Naive thymus-derived CD8-positive, alpha-beta T cell (primary cell): ENCODE data around the gene DNAAF5. TPM values are rescaled to one million over a fixed set of nuclear protein-coding genes. Genes with fewer than 3 reads are reported as not detected.
A peak's percentile ranks its signal among the peaks of the same experiment; 100 is the strongest.

ENCODE experiments used
- ATAC-seq, 2 donors: fragments of 150-1000 bp; cut with Tn5 transposase in 1 of 2; sonication (Bioruptor Pico), chemical (Tn5 transposase) in 1 of 2; 1 replicate in 1 of 2; 2 replicates in 1 of 2; pipeline ENCODE4 v1.10.0; 2021; ENCODE audit warnings: mild to moderate bottlenecking in 2 of 2, moderate library complexity in 2 of 2
- POLR2A ChIA-PET: fragments of 350-600 bp; sonication (Branson Sonifier 250); formaldehyde crosslinking; loops from one replicate; lab custom pipeline; 2021; ENCODE audit warnings: antibody characterized with exemption; lab: Charles Lee
- DNase-seq, 10 donors: peaks; one replicate each; pipeline versions ENCODE4 v3.0.0 to v3.0.0-alpha.2; 2020 to 2022
- H3K27ac Mint-ChIP-seq, 10 donors: one replicate each; pipeline ENCODE4 v1.8.0; 2020 to 2022; ENCODE audit warnings: mild to moderate bottlenecking in 10 of 10, mixed read lengths in 10 of 10, moderate library complexity in 4 of 10, inconsistent platforms in 1 of 10
- H3K27me3 Mint-ChIP-seq, 5 donors: one replicate each; pipeline ENCODE4 v1.8.0; 2021 to 2022; ENCODE audit warnings: mixed read lengths in 5 of 5
- H3K36me3 Mint-ChIP-seq, 3 donors: one replicate each; pipeline ENCODE4 v1.8.0; 2020 to 2022; ENCODE audit warnings: mixed read lengths in 3 of 3, mild to moderate bottlenecking in 2 of 3, inconsistent platforms in 1 of 3
- H3K4me1 Mint-ChIP-seq, 4 donors: one replicate each; pipeline ENCODE4 v1.8.0; 2021 to 2022; ENCODE audit warnings: mixed read lengths in 4 of 4
- H3K4me3 Mint-ChIP-seq, 10 donors: one replicate each; pipeline ENCODE4 v1.8.0; 2020 to 2022; ENCODE audit warnings: mild to moderate bottlenecking in 10 of 10, mixed read lengths in 10 of 10, moderate library complexity in 6 of 10, inconsistent platforms in 1 of 10
- H3K9me3 Mint-ChIP-seq, 9 donors: one replicate each; pipeline ENCODE4 v1.8.0; 2020 to 2022; ENCODE audit warnings: mixed read lengths in 9 of 9, mild to moderate bottlenecking in 3 of 9, inconsistent platforms in 1 of 9, moderate library complexity in 1 of 9
- polyA plus RNA-seq, 3 donors: library from polyadenylated mRNA; unstranded; fragments of 300-500 nt; fragmentation: Illumina TruSeq; gene quantifications; one replicate each; pipeline ENCODE4 v1.2.3, GENCODE V29; 2021
- total RNA-seq, 8 experiments: library from RNA in 2 of 8; stranded (reverse) in 2 of 8; gene quantifications; one replicate each; pipeline ENCODE4 v1.2.3 and lab custom pipeline; 2021 to 2026

The DNAAF5 gene
- total and polyA plus RNA-seq, 5 experiments from 2014 or later: 2.8 to 16.3 (median 4.6) TPM

GRCh38 chr7:767580-767940 is 41.1 kb downstream of the DNAAF5 start:
- H3K36me3 Mint-ChIP-seq: peaks cover 0 to 41% (median 10%) of the 10 kb centered on the region in 3 donors
- peak overlapping the region in 2 of 10 donors; percentile 8 to 25 for H3K27ac Mint-ChIP-seq
- H3K4me1 Mint-ChIP-seq: peaks cover 0 to 2% (median 0%) of the 10 kb centered on the region in 4 donors
- POLR2A ChIA-PET: no interaction called here
- H3K4me3 Mint-ChIP-seq: peak overlapping the region in 2 of 10 donors; percentile 55 to 70
- DNase-seq (no peak), ATAC-seq (no peak)
- no peaks in the 10 kb centered on the region for H3K27me3 Mint-ChIP-seq
- no peaks in the 10 kb centered on the region for H3K9me3 Mint-ChIP-seq

- Mint-ChIP-seq H3K27ac (peak overlapping the region in 2 of 10 donors; percentile 63 to 70), H3K4me1 (peaks cover 0 to 2% (median 0%) of the 10 kb centered on the region in 4 donors), H3K36me3 (peaks cover 0 to 38% (median 10%) of the 10 kb centered on the region in 3 donors), H3K9me3 (no peaks in the 10 kb centered on the region), H3K27me3 (no peaks in the 10 kb centered on the region), H3K4me3 (peak overlapping the region in 2 of 10 donors; percentile 68 to 76)
- DNase-seq (peak in 1 of 10 donors; percentile 26), ATAC-seq (peak in 1 of 2 donors; percentile 20)
- POLR2A ChIA-PET: no interaction called here
These were observed 41.6 kb downstream of the DNAAF5 start for GRCh38 chr7:767941-768731.

GRCh38 chr7:768881-769504 is 42.5 kb downstream of the DNAAF5 start:
- DNase-seq (peak in 2 of 10 donors; percentile 11 to 16), ATAC-seq (peak in 1 of 2 donors; percentile 30)
- Mint-ChIP-seq H3K9me3 (no peaks in the 10 kb centered on the region), H3K4me3 (no peak overlapping the region), H3K36me3 (peaks cover 0 to 32% (median 10%) of the 10 kb centered on the region in 3 donors), H3K4me1 (peaks cover 0 to 2% (median 0%) of the 10 kb centered on the region in 4 donors), H3K27me3 (no peaks in the 10 kb centered on the region), H3K27ac (no peak overlapping the region)
- POLR2A ChIA-PET: no interaction called here

- Mint-ChIP-seq H3K27ac (no peak overlapping the region), H3K36me3 (peaks cover 0 to 29% (median 7%) of the 10 kb centered on the region in 3 donors), H3K27me3 (no peaks in the 10 kb centered on the region), H3K4me1 (peaks cover 0 to 2% (median 0%) of the 10 kb centered on the region in 4 donors), H3K4me3 (no peak overlapping the region), H3K9me3 (no peaks in the 10 kb centered on the region)
- DNase-seq (no peak), ATAC-seq (no peak)
- POLR2A ChIA-PET: interaction anchor here (1.6 kb wide), 1 partner anchor 437 kb away, joined by 3 read pairs; no protein-coding TSS in a partner anchor
These were observed 43.8 kb downstream of the DNAAF5 start for GRCh38 chr7:770336-770735.

- H3K9me3 Mint-ChIP-seq: no peaks in the 10 kb centered on the region
- ATAC-seq (no peak), DNase-seq (no peak)
- H3K4me1 Mint-ChIP-seq: peaks cover 0 to 2% (median 0%) of the 10 kb centered on the region in 4 donors
- no peaks in the 10 kb centered on the region for H3K27me3 Mint-ChIP-seq
- POLR2A ChIA-PET: interaction anchor here (1.6 kb wide), 1 partner anchor 438 kb away, joined by 3 read pairs; no protein-coding TSS in a partner anchor
- peaks cover 0 to 29% (median 7%) of the 10 kb centered on the region in 3 donors for H3K36me3 Mint-ChIP-seq
- no peak overlapping the region for H3K27ac Mint-ChIP-seq
- no peak overlapping the region for H3K4me3 Mint-ChIP-seq
These were observed 44.3 kb downstream of the DNAAF5 start for GRCh38 chr7:770741-771166.

GRCh38 chr7:771234-772004 is 44.9 kb downstream of the DNAAF5 start:
- POLR2A ChIA-PET: interaction anchor here (0.8 to 1.6 kb wide), 2 partner anchors 408 to 438 kb away, joined by 3 read pairs; no protein-coding TSS in a partner anchor
- H3K4me1 Mint-ChIP-seq: peaks cover 0 to 2% (median 0%) of the 10 kb centered on the region in 4 donors
- DNase-seq (no peak), ATAC-seq (no peak)
- H3K36me3 Mint-ChIP-seq: peaks cover 0 to 26% (median 6%) of the 10 kb centered on the region in 3 donors
- no peak overlapping the region for H3K4me3 Mint-ChIP-seq
- H3K9me3 Mint-ChIP-seq: no peaks in the 10 kb centered on the region
- H3K27ac Mint-ChIP-seq: peak overlapping the region in 1 of 10 donors; percentile 11
- no peaks in the 10 kb centered on the region for H3K27me3 Mint-ChIP-seq

GRCh38 chr7:772005-772294 is 45.5 kb downstream of the DNAAF5 start:
- peaks cover 0 to 24% (median 4%) of the 10 kb centered on the region in 3 donors for H3K36me3 Mint-ChIP-seq
- H3K4me3 Mint-ChIP-seq: no peak overlapping the region
- H3K4me1 Mint-ChIP-seq: peaks cover 0 to 2% (median 0%) of the 10 kb centered on the region in 4 donors
- H3K27me3 Mint-ChIP-seq: no peaks in the 10 kb centered on the region
- POLR2A ChIA-PET: interaction anchor here (0.8 to 1.6 kb wide), 2 partner anchors 408 to 439 kb away, joined by 3 read pairs; no protein-coding TSS in a partner anchor
- H3K27ac Mint-ChIP-seq: peak overlapping the region in 1 of 10 donors; percentile 11
- ATAC-seq: no peak
- DNase-seq: no peak
- no peaks in the 10 kb centered on the region for H3K9me3 Mint-ChIP-seq

- DNase-seq (no peak), ATAC-seq (no peak)
- POLR2A ChIA-PET: no interaction called here
- H3K4me3 Mint-ChIP-seq: no peak overlapping the region
- H3K27ac Mint-ChIP-seq: peak overlapping the region in 1 of 10 donors; percentile 18
- no peaks in the 10 kb centered on the region for H3K9me3 Mint-ChIP-seq
- H3K4me1 Mint-ChIP-seq: peaks cover 0 to under 1% (median 0%) of the 10 kb centered on the region in 4 donors
- H3K27me3 Mint-ChIP-seq: no peaks in the 10 kb centered on the region
- H3K36me3 Mint-ChIP-seq: peaks cover 0 to 25% (median 2%) of the 10 kb centered on the region in 3 donors
These were observed 45.9 kb downstream of the DNAAF5 start for GRCh38 chr7:772392-772791.

- H3K4me3 Mint-ChIP-seq: no peak overlapping the region
- no peaks in the 10 kb centered on the region for H3K4me1 Mint-ChIP-seq
- peak overlapping the region in 1 of 10 donors; percentile 18 for H3K27ac Mint-ChIP-seq
- H3K9me3 Mint-ChIP-seq: no peaks in the 10 kb centered on the region
- POLR2A ChIA-PET: no interaction called here
- ATAC-seq (no peak), DNase-seq (no peak)
- peaks cover 0 to 27% (median 0%) of the 10 kb centered on the region in 3 donors for H3K36me3 Mint-ChIP-seq
- no peaks in the 10 kb centered on the region for H3K27me3 Mint-ChIP-seq
These were observed 46.5 kb downstream of the DNAAF5 start for GRCh38 chr7:772861-773621.

- Mint-ChIP-seq H3K4me3 (no peak overlapping the region), H3K9me3 (no peaks in the 10 kb centered on the region), H3K27me3 (no peaks in the 10 kb centered on the region), H3K4me1 (no peaks in the 10 kb centered on the region), H3K27ac (no peak overlapping the region), H3K36me3 (peaks cover 0 to 30% (median 0%) of the 10 kb centered on the region in 3 donors)
- DNase-seq (no peak), ATAC-seq (no peak)
- POLR2A ChIA-PET: no interaction called here
These were observed 47.1 kb downstream of the DNAAF5 start for GRCh38 chr7:773622-773915.

- H3K27ac Mint-ChIP-seq: no peak overlapping the region
- H3K4me3 Mint-ChIP-seq: peak overlapping the region in 1 of 10 donors; percentile 19
- DNase-seq (peak; percentile 36 to 73 (median 63)), ATAC-seq (peak; percentile 73 to 91)
- no peaks in the 10 kb centered on the region for H3K4me1 Mint-ChIP-seq
- H3K36me3 Mint-ChIP-seq: peaks cover 0 to 30% (median 0%) of the 10 kb centered on the region in 3 donors
- POLR2A ChIA-PET: no interaction called here
- H3K27me3 Mint-ChIP-seq: no peaks in the 10 kb centered on the region
- H3K9me3 Mint-ChIP-seq: no peaks in the 10 kb centered on the region
These were observed 47.9 kb downstream of the DNAAF5 start for GRCh38 chr7:774161-775109.
